NCI-H128 (cell line): ENCODE results near the gene EIF3F.
"Not testable (repeated sequence)": the region's sequence is repeated elsewhere in the genome, so short reads cannot be mapped to it uniquely, and the experiment has no call there.

Source experiments
- DNase-seq: peaks from one replicate; lab custom pipeline; 2025; ENCODE audit not compliant: unreplicated experiment; lab: John Stamatoyannopoulos, UW

The EIF3F gene

GRCh38 chr11:7983832-7984590 lies 3.1 kb upstream of the EIF3F start:
- DNase-seq, result no peak

GRCh38 chr11:7987560-7987883 lies 385 bp downstream of the EIF3F start:
- DNase-seq, result not testable (repeated sequence)

GRCh38 chr11:7994581-7995278 lies 7.6 kb downstream of the EIF3F start:
- DNase-seq, result no peak

- no peak for DNase-seq
These were observed 12.7 kb downstream of the EIF3F start for GRCh38 chr11:7999795-8000194.

- no peak for DNase-seq
These were observed 13.3 kb downstream of the EIF3F start for GRCh38 chr11:8000390-8000789.

- no peak for DNase-seq
These were observed 15.5 kb downstream of the EIF3F start for GRCh38 chr11:8002676-8003075.

- no peak for DNase-seq
These were observed 16.1 kb downstream of the EIF3F start for GRCh38 chr11:8003187-8003586.

GRCh38 chr11:8004008-8004407 lies 16.9 kb downstream of the EIF3F start:
- no peak for DNase-seq

GRCh38 chr11:8005556-8005955 lies 18.4 kb downstream of the EIF3F start:
- no peak for DNase-seq

GRCh38 chr11:8006349-8006977 lies 19.3 kb downstream of the EIF3F start:
- DNase-seq, result peak; percentile 31

- no peak for DNase-seq
These were observed 21.1 kb downstream of the EIF3F start for GRCh38 chr11:8008212-8008611.

GRCh38 chr11:8009856-8010255 lies 22.7 kb downstream of the EIF3F start:
- no peak for DNase-seq

- no peak for DNase-seq
These were observed 24.2 kb downstream of the EIF3F start for GRCh38 chr11:8011371-8011770.

- DNase-seq, result no peak
These were observed 24.9 kb downstream of the EIF3F start for GRCh38 chr11:8011981-8012444.

- DNase-seq, result no peak
These were observed 26.7 kb downstream of the EIF3F start for GRCh38 chr11:8013833-8014232.

GRCh38 chr11:8015753-8016239 lies 28.7 kb downstream of the EIF3F start:
- DNase-seq, result no peak

- DNase-seq, result no peak
These were observed 29.3 kb downstream of the EIF3F start for GRCh38 chr11:8016440-8016839.

- DNase-seq, result no peak
These were observed 29.9 kb downstream of the EIF3F start for GRCh38 chr11:8017071-8017470.

- no peak for DNase-seq
These were observed 30.9 kb downstream of the EIF3F start for GRCh38 chr11:8017894-8018483.

- peak; percentile 50 for DNase-seq
These were observed 31.6 kb downstream of the EIF3F start for GRCh38 chr11:8018484-8019313.
